Neural cell (in vitro differentiated cells): ENCODE data around the gene TRIM9.

Experiments used
- CTCF ChIP-seq: fragments of 450-650 bp; IDR thresholded peaks from 2 replicates; pipeline ENCODE4 v1.5.1; 2014; ENCODE audit warnings: antibody characterized with exemption, mild to moderate bottlenecking, moderate library complexity; ENCODE audit not compliant: poor library complexity, severe bottlenecking
- EP300 ChIP-seq: fragments of 450-650 bp; conservative IDR thresholded peaks from 2 replicates; pipeline ENCODE4 v1.6.1; 2014; ENCODE audit warnings: antibody characterized with exemption, mild to moderate bottlenecking, moderate library complexity; ENCODE audit not compliant: poor library complexity, severe bottlenecking
- EZH2 ChIP-seq: fragments of 200-600, 300-800 bp; shearing (Covaris generic), sonication (generic); IDR thresholded peaks from 2 replicates; pipeline ENCODE4 v1.6.1; 2014; ENCODE audit warnings: antibody characterized with exemption, low read length, borderline replicate concordance, mild to moderate bottlenecking; ENCODE audit not compliant: insufficient read depth, poor library complexity, severe bottlenecking
- MXI1 ChIP-seq: fragments of 450-650 bp; conservative IDR thresholded peaks from 2 replicates; pipeline ENCODE4 v1.6.1; 2014; ENCODE audit warnings: antibody characterized with exemption, mild to moderate bottlenecking; ENCODE audit not compliant: poor library complexity, severe bottlenecking
- POLR2AphosphoS5 ChIP-seq: IDR thresholded peaks from 2 replicates; pipeline ENCODE4 v1.6.1; 2012
- TAF1 ChIP-seq: IDR thresholded peaks from 2 replicates; pipeline ENCODE4 v1.6.1; 2012; ENCODE audit warnings: low read depth

DNA sequence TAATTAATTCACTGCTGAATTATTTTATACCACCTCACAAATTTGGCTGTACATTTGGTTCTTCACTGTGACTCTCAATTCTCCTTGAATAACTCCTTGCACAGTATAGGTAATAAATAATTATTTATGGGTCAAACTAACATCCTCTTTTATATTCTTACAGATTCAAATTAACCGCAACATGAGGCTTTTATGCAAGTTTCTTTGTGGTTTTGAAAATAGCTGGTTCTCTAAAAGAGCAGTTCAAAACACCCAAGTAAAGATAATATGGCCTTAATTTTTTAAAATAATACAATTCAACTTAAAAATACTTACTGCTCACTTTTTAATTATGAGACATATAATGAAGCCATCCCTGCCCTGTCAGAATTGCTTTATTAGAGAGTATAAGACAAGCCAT, 12.9 kb upstream of the TRIM9 start:
- TF ChIP-seq EZH2 (no peak), TAF1 (no peak), MXI1 (no peak), POLR2AphosphoS5 (no peak), CTCF (no peak), EP300 (no peak)
